ENCODE measurements around the gene HYDIN.

Gene HYDIN

DNA sequence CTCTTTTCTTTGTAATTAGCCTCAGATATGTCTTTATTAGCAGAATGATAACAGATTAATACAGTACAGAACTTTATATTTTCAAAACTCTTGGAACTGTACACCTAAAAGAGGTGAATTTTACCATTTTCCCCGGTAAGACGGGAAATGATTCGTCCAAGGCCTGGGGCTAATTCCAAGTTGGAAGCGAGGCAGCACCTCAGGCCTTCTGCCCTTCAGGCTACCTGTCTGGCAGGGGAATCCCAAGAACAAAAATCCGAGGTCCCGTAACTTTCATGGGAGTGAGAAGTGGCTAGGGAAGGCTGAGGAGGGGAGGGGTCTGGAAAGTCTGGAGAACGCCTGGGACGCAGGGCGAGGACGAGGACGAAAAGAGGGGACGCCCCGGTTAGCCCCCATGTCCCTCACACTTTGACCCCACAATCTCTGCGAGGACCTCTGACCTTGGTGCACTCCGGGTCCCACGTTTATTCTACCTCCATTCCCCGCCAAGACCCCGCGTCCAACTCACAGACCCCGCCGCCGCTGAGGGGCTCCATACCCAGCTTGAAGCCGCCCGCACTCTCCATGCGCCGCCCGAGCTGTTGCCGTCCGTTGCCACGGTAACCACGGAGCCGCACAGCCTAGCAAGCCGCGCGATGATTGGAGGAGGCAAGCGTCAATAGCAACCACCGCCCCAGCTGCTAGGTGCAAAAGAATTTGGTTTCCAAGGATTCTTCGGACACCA, at the start of gene HYDIN:
TSS of gene HYDIN (minus strand) at position 601 of the 724 bp plus-strand sequence. CDS start 43,827 bp downstream, outside the sequence.
- DNase-seq: peak; percentile 65

- DNase-seq: no peak
Observed at GRCh38 chr16:71276589-71277334, 46.2 kb upstream of the HYDIN start.

- DNase-seq: no peak
Observed at GRCh38 chr16:71273384-71273783, 42.9 kb upstream of the HYDIN start.

GRCh38 chr16:71264299-71264698, 33.8 kb upstream of the HYDIN start:
- no peak for DNase-seq

- DNase-seq: no peak
Observed at GRCh38 chr16:71263582-71263981, 33.1 kb upstream of the HYDIN start.

DNA sequence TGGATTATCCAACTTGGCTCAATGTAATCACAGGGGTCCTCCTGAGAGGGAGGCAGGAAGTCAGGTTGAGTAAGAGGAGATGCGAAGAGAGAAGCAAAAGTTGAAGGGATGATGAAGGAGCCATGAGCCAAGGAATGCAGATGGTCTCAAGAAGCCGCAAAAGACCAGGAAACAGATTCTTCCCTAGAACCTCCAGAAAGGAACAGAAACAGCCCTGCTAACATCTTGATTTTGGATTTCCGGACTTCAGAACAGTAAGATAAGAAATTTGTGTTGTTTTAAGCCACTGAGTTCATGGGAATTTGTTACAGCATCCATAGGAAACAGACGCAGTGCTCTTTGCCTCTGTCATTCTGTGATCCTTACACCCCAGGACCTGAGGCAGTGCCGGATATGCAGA, 31.9 kb upstream of the HYDIN start:
- no peak for DNase-seq

GRCh38 chr16:71260995-71261394, 30.5 kb upstream of the HYDIN start:
- DNase-seq: no peak

DNA sequence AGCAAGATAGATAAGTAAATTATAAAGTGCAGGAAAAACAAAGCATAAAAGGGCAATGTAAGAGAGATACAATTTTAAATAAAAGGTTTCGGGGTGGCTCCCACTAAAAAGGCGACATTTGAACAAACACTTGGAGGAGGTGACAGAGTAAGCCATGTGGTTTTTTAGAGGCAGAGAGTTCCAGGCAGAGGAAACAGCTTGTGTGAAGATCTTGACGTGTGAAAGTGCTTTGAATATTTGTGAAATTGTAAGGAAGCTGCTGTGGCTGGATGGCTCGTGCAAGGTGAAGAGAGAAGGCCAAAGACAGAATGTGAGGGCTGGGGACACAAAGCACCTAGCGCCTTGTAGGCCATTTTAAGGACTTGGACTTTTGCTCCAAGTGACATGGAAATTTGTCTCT, 28.6 kb upstream of the HYDIN start:
- DNase-seq: no peak

DNA sequence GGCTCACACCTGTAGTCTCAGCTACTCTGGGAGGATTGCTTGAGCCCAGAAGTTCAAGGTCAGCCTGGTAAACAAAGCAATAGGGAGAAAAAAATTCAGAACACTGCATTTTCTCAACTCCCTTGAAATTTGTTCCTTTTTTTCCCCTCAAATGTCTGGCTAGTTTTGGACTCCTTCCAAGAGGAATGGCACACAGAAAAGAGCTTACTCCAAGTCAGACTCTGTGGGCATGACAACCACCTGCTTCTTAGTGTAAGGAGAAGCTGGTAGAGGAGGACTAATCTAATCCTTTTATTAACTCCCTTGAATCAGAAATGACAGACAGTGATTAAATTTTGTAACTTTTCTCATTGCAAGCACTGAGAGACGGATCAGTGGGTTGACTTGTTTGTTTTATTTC, 27.9 kb upstream of the HYDIN start:
- no peak for DNase-seq

DNA sequence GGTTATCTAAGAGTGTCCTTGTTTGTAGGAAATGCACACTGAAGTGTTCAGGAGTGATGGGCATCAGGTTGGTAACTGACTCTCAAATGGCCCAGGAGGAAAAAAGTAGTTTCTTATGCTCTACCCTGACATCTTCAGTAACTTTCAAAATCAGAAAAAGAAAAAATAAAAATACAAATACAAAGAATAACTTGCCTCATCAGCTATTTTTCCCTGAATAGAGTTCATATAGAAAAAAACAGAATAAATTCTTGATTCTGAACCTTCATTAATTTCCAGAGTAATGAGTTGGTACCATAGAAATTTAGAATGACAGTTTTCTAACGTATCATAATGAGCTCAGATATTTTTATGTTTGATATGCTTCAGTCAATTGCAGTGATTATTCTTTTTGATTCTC, 27.2 kb upstream of the HYDIN start:
- no peak for DNase-seq

- no peak for DNase-seq
Observed at GRCh38 chr16:71255721-71256120, 25.2 kb upstream of the HYDIN start.

DNA sequence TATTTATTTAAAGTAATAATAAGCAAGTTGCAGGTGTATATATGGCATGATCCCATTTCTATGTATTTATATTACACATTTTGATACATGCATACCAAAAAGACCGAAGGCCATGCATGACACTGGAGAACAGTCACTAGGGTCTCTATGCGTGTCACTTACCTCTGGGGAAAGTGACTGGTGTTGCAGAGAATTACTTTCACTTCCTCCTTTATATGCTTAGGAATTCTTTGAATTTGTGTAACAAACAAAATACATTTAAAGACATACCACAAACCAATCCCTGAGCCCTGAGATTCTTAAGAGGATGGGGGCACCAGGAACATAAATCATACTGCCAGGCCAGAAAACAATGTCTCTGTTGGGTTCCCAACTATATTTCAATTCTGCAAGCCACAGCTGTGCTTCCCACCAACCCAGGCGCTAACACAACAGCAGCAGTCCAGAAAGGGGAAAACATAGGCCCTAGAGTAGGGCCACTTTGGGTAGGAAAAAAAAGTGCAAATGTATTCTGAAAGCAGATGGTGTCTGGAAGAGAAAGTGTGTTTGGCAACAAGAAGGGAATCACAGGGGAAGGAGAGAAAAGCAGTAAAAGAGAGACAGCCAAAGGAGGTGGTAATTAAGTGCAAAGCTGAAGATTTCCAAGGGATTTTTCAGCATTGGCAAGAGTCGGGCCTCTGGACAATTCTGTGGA, 24.5 kb upstream of the HYDIN start:
- no peak for DNase-seq

- no peak for DNase-seq
Observed at GRCh38 chr16:71250461-71251235, 20.1 kb upstream of the HYDIN start.

DNA sequence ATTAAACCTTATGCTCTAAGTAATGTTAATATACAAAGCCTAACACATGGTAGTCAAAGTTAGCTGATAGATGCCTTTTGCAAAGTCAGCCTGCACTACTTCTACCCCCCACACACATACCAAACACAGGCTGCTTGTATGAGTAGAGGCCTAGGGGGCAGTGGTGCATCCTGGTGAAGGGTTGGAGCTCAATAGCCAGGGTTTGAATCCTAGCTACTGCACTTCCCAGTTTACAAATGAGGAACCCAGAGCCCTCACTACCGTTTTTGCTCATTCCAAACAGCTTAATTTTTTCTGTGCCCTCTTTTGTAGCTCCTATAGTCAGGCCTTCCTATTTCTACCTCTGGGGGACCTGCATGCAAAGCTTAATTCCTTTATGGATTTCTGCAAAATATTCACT, 18.9 kb upstream of the HYDIN start:
- DNase-seq: no peak

GRCh38 chr16:71247478-71247877, 17.0 kb upstream of the HYDIN start:
- no peak for DNase-seq

GRCh38 chr16:71246309-71246708, 15.8 kb upstream of the HYDIN start:
- DNase-seq: no peak

DNA sequence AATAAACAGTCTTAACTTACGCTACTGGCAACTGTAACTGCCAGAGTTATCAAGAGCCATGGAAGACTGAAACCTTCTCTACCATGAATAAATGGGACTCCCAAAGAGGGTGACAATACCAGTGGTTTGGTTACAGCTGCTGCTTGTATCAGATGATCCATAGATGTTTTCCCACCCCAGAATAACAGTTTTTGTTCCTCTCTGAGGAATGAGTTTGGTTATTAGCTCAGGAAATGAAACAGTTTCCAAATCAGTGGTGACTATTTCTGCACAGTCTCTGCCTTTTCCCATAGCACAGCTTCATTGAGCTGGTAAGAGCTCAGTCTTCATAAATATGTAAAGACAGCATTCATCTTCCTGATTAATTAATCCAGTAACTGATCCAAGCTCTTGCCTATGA, 14.0 kb upstream of the HYDIN start:
- no peak for DNase-seq

GRCh38 chr16:71242601-71243000, 12.1 kb upstream of the HYDIN start:
- DNase-seq: no peak

- DNase-seq: no peak
Observed at GRCh38 chr16:71242036-71242435, 11.5 kb upstream of the HYDIN start.

DNA sequence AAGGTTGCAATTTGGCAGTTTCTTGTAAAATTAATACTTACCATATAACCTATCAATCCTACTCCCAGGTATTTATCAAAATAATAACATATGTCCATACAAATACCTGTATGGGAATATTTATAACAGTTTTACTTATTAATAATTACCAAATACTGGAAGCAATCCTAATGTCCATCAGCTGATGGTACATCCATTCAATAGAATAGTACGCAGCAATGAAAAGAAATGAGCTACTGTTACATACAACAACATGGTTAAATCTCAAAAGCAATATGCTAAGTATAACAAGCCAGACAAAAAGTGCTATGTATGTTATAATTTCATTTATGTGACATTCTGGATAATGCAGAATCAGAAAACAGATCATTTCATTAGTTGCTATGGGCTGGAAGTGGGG, 1.2 kb downstream of the HYDIN start:
- no peak for DNase-seq

- DNase-seq: no peak
Observed at GRCh38 chr16:71226229-71227141, 4.0 kb downstream of the HYDIN start.

DNA sequence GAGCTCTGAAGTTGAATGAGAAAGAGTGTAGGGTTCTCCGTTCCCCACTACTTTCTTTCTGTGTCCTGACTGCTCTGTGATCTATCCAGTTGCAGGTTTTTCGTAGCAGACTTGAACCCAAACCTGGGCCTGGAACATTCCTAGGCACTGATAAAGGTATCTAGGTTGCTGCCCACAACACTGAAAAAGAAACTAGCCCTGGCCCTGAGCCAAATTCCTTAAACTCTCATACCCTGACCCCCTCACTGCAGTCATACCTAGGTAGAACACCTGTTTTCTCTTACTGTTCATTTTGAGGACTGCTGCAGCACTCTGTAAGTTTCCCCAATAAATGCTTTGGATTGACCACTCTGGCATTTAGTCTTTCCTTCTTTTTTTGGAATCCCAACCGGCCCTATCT, 5.4 kb downstream of the HYDIN start:
- DNase-seq: no peak

Measured in NCI-H774 (cell line).